OCI-LY1 (cell line): ENCODE data around the gene LMX1B.

Experiments
- H2AFZ ChIP-seq: fragments of 200-600 bp; sonication (generic), shearing (Covaris generic); 2 replicates; pipeline ENCODE4 v1.6.0; 2014; ENCODE audit warnings: antibody characterized with exemption, mild to moderate bottlenecking, low read length
- H3F3A ChIP-seq: fragments of 200-600 bp; sonication (generic), shearing (Covaris generic); 2 replicates; pipeline ENCODE4 v1.6.0; 2014; ENCODE audit warnings: mild to moderate bottlenecking, antibody characterized with exemption, low read length, moderate library complexity; ENCODE audit not compliant: insufficient read depth
- H3K27ac ChIP-seq: fragments of 200-600 bp; sonication (generic); 2 replicates; pipeline ENCODE4 v1.5.1; 2014; ENCODE audit warnings: low read length, mixed run types, mild to moderate bottlenecking, low read depth; ENCODE audit not compliant: poor library complexity, severe bottlenecking
- H3K27me3 ChIP-seq: fragments of 200-600 bp; sonication (generic); 2 replicates; pipeline ENCODE4 v1.6.0; 2014; ENCODE audit warnings: antibody characterized with exemption, mild to moderate bottlenecking, low read length, moderate library complexity; ENCODE audit not compliant: insufficient read depth
- H3K36me3 ChIP-seq: fragments of 200-600 bp; sonication (generic); 2 replicates; pipeline ENCODE4 v1.6.1; 2014; ENCODE audit warnings: mild to moderate bottlenecking, antibody characterized with exemption, low read length, moderate library complexity, mixed read lengths; ENCODE audit not compliant: insufficient read depth
- H3K4me1 ChIP-seq: fragments of 200-600 bp; sonication (generic); 2 replicates; pipeline ENCODE4 v1.5.1; 2014; ENCODE audit warnings: mild to moderate bottlenecking, low read length, moderate library complexity; ENCODE audit not compliant: insufficient read depth, severe bottlenecking
- H3K4me2 ChIP-seq: fragments of 200-600 bp; sonication (generic), shearing (Covaris generic); 2 replicates; pipeline ENCODE4 v1.6.1; 2014; ENCODE audit warnings: low read length
- H3K4me3 ChIP-seq: fragments of 200-600 bp; sonication (generic); 2 replicates; pipeline ENCODE4 v1.5.1; 2014; ENCODE audit warnings: low read length, low read depth, mild to moderate bottlenecking, mixed read lengths; ENCODE audit not compliant: poor library complexity, severe bottlenecking
- H3K79me2 ChIP-seq: fragments of 200-600 bp; shearing (Covaris generic); 2 replicates; pipeline ENCODE4 v1.6.1; 2016; ENCODE audit warnings: mixed run types, low read length, mixed read lengths; ENCODE audit not compliant: insufficient read depth
- H3K9ac ChIP-seq: fragments of 200-600 bp; sonication (generic), shearing (Covaris generic); 2 replicates; pipeline ENCODE4 v1.6.1; 2014; ENCODE audit warnings: mild to moderate bottlenecking, low read length, mixed read lengths
- H3K9me2 ChIP-seq: fragments of 200-600 bp; sonication (generic), shearing (Covaris generic); 2 replicates; pipeline ENCODE4 v1.6.1; 2014; ENCODE audit warnings: low read depth, mild to moderate bottlenecking, low read length, mixed read lengths
- H3K9me3 ChIP-seq: fragments of 200-600 bp; shearing (Covaris generic); 2 replicates; pipeline ENCODE4 v1.6.1; 2014; ENCODE audit warnings: low read length, mixed read lengths
- H4K20me1 ChIP-seq: fragments of 200-600 bp; sonication (generic), shearing (Covaris generic); 2 replicates; pipeline ENCODE4 v1.6.0; 2016; ENCODE audit warnings: mild to moderate bottlenecking, low read length; ENCODE audit not compliant: insufficient read depth
- CTCF ChIP-seq: fragments of 200-600 bp; sonication (generic), shearing (Covaris generic); IDR thresholded peaks from 2 replicates; pipeline ENCODE4 v1.5.1; 2017; ENCODE audit warnings: mild to moderate bottlenecking, antibody characterized with exemption, low read length, moderate library complexity, mixed read lengths
- EZH2 ChIP-seq: fragments of 200-600 bp; sonication (generic), shearing (Covaris generic); IDR thresholded peaks from 2 replicates; pipeline ENCODE4 v1.8.0; 2017; ENCODE audit warnings: borderline replicate concordance, mixed run types, mild to moderate bottlenecking, antibody characterized with exemption, low read length, moderate library complexity, mixed read lengths

The LMX1B gene

GRCh38 chr9:126676685-126677143 lies 63.0 kb downstream of the LMX1B start:
- no peaks in the 10 kb centered on the region for H3F3A ChIP-seq
- peaks cover 6% of the 10 kb centered on the region; the same call in 1 of the 2 replicates for H3K27me3 ChIP-seq
- TF ChIP-seq CTCF (no peak), EZH2 (no peak)
- H3K36me3 ChIP-seq = no peaks in the 10 kb centered on the region
- no peak overlapping the region for H3K9ac ChIP-seq
- no peaks in the 10 kb centered on the region for H3K4me1 ChIP-seq
- no peak overlapping the region for H2AFZ ChIP-seq
- H3K9me2 ChIP-seq = no peaks in the 10 kb centered on the region
- H3K79me2 ChIP-seq = no peaks in the 10 kb centered on the region
- no peaks in the 10 kb centered on the region for H4K20me1 ChIP-seq
- no peak overlapping the region for H3K4me2 ChIP-seq
- no peaks in the 10 kb centered on the region for H3K9me3 ChIP-seq
- no peak overlapping the region for H3K27ac ChIP-seq
- no peak overlapping the region for H3K4me3 ChIP-seq

GRCh38 chr9:126677188-126678084 lies 63.7 kb downstream of the LMX1B start:
- no peak overlapping the region for H3K4me2 ChIP-seq
- H3F3A ChIP-seq = no peaks in the 10 kb centered on the region
- peaks cover 6% of the 10 kb centered on the region; the same call in 1 of the 2 replicates for H3K27me3 ChIP-seq
- H3K79me2 ChIP-seq = no peaks in the 10 kb centered on the region
- no peak overlapping the region for H3K4me3 ChIP-seq
- no peaks in the 10 kb centered on the region for H3K4me1 ChIP-seq
- H2AFZ ChIP-seq = no peak overlapping the region
- no peaks in the 10 kb centered on the region for H3K9me3 ChIP-seq
- no peak overlapping the region for H3K27ac ChIP-seq
- no peak overlapping the region for H3K9ac ChIP-seq
- TF ChIP-seq EZH2 (no peak), CTCF (no peak)
- H3K36me3 ChIP-seq = no peaks in the 10 kb centered on the region
- no peaks in the 10 kb centered on the region for H4K20me1 ChIP-seq
- H3K9me2 ChIP-seq = no peaks in the 10 kb centered on the region

- Histone ChIP-seq H3K4me2 (no peak overlapping the region), H3K27me3 (peaks cover 6% of the 10 kb centered on the region; the same call in 1 of the 2 replicates), H3K36me3 (no peaks in the 10 kb centered on the region), H2AFZ (no peak overlapping the region), H3K9ac (no peak overlapping the region), H3K4me1 (no peaks in the 10 kb centered on the region), H3K79me2 (no peaks in the 10 kb centered on the region), H3F3A (no peaks in the 10 kb centered on the region), H3K4me3 (no peak overlapping the region), H3K9me2 (no peaks in the 10 kb centered on the region), H4K20me1 (no peaks in the 10 kb centered on the region), H3K9me3 (no peaks in the 10 kb centered on the region), H3K27ac (no peak overlapping the region)
- no peak for TF ChIP-seq EZH2
- TF ChIP-seq CTCF = no peak
Observed at GRCh38 chr9:126678989-126679388, 65.3 kb downstream of the LMX1B start.
